GM21737 (cell line): ENCODE measurements around the gene CYP2S1.
"Not testable (repeated sequence)": the region's sequence is repeated elsewhere in the genome, so short reads cannot be mapped to it uniquely, and the experiment has no call there.

Experiments used
- ATAC-seq: cut with Tn5 transposase; IDR thresholded peaks from one replicate; pipeline ENCODE4 v1.9.1; 2021; ENCODE audit warnings: mild to moderate bottlenecking, moderate library complexity; ENCODE audit not compliant: unreplicated experiment

CYP2S1 gene, protein sequence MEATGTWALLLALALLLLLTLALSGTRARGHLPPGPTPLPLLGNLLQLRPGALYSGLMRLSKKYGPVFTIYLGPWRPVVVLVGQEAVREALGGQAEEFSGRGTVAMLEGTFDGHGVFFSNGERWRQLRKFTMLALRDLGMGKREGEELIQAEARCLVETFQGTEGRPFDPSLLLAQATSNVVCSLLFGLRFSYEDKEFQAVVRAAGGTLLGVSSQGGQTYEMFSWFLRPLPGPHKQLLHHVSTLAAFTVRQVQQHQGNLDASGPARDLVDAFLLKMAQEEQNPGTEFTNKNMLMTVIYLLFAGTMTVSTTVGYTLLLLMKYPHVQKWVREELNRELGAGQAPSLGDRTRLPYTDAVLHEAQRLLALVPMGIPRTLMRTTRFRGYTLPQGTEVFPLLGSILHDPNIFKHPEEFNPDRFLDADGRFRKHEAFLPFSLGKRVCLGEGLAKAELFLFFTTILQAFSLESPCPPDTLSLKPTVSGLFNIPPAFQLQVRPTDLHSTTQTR

DNA sequence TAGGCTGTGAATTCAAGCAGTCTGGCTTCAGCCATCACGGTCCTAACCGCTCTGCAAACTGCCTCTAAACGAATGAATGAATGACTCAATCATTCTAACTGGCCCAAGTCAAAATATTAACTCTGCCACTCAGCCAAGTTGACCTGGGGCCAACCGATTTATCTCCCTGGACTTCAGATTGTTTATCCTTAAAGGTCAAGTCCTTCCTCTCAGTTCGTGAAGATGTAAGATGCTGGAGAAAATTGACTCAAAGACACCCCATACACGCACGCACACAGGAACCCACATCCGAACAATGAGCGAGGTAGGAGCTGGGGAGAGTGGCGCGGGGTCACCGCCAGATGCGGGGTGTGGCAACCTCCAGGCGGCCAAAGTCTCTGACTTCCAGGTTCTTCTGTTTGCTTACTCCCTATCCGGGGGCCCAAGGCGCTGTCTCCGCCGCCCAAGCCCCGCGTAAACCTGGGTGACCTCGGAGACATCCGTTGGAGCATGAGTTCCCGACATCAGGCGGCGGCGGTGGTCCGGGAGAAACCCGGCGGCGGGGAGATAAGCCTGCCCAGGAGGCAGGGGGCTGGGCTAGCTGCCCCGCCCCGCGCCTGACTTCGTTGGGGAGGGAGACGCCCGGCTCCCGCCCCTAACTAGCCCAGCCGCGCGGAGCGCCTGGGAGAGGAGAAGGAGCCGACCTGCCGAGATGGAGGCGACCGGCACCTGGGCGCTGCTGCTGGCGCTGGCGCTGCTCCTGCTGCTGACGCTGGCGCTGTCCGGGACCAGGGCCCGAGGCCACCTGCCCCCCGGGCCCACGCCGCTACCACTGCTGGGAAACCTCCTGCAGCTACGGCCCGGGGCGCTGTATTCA is at the start of gene CYP2S1:
TSS of gene CYP2S1 (plus strand) at position 646 of the 856 bp plus-strand sequence. CDS start at position 692, 46 bp downstream.
- no peak for ATAC-seq

DNA sequence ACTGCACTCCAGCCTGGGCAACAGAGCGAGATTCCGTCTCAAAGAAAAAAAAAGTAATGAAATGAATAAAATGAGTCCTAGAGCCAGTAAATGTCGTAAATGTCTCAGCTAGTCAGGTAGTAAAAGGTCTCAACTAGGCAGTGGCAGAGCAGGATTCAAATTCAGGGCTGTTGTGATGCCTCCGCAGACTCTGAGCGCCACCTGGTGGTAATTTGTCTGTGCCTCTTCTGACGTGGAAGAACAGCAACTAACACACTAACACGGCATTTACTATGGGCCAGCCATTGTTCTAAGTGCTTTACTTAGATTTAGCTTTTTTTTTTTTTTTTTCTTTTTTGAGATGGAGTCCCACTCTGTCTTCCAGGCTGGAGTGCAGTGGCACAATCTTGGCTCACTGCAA is 48.6 kb upstream of the CYP2S1 start:
- no peak for ATAC-seq

DNA sequence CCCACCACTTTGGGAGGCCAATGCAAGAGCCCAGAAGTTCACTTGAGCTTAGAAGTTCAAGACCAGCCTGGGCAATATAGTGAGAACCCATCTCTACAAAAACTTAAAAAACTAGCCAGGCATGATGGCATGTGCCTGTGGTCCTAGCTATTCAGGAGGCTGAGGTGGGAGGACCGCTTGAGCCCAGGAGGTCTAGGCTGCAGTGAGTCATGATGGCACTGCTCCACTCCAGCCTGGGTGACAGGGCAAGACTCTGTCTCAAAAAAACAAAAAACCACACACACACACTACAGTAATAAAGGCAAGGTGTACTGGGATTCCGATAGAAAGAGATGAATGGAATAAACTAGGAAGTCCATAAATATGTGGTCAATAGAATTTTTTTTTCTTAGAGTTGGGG is 43.2 kb upstream of the CYP2S1 start:
- ATAC-seq = no peak

DNA sequence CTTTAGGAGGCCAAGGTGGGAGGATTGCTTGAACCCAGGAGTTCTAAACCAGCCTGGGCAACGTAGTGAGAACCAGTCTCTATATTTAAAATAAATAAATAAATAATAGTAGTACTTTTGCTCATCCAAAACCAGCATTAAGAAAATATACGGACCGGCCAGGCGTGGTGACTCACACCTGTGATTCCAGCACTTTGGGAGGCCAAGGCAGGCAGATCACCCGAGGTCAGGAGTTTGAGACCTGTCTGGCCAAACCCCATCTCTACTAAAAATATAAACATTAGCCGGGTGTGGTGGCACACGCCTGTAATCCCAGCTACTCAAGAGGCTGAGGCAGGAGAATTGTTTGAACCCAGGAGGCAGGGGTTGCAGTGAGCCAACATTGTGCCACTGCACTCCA is 42.0 kb upstream of the CYP2S1 start:
- not testable (repeated sequence) for ATAC-seq

DNA sequence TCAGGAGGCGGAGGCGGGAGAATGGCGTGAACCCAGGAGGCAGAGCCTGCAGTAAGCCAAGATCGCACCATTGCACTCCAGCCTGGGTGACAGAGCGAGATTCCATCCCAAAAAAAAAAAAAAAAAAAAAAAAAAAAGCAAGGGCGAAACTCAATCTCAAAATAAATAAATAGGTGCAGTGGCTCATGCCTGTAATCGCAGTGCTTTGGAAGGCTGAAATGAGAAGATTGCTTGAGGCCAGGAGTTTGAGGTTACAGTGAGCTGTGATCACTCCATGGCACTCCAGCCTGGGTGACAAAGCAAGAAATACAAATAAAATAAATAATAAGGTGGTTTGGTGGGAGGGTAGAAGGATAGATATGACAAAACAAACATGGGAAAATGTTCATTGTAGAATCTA is 39.0 kb upstream of the CYP2S1 start:
- ATAC-seq = no peak

DNA sequence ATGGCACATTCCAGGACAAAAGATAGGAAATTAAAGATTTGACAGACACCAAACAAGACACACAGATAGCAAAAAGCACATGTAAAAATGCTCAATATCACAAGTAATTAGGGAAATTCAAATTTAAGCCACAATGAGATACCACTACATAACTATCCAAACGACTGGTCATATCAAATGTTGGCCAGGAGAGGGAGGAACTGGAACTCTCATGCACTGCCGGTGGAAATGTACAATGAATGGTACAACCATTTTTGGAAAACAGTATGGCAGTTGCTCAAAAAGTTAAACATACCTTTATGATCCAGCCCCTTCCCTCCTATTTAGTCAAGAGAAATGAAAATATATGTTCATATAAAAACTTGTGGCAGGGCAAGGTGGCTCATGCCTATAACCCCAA is 36.8 kb upstream of the CYP2S1 start:
- ATAC-seq = no peak

DNA sequence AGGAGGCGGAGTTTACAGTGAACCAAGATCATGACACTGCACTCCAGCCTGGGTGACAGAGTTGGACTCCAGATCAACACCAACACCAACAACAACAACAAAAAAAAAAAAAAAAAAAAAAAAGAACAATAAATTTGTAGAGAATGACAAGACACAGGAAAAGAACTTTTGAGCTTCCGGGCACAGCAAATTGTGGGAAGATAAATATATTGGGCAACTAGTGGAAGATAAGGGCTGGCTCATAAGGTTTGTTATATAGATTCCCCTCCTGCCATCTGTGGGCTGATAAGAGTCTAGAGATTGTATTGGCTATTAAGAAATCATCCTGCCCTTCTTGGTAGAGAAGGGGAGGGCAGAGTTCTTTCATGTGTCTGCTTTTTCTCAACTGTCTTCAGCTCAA is 33.1 kb upstream of the CYP2S1 start:
- no peak for ATAC-seq

DNA sequence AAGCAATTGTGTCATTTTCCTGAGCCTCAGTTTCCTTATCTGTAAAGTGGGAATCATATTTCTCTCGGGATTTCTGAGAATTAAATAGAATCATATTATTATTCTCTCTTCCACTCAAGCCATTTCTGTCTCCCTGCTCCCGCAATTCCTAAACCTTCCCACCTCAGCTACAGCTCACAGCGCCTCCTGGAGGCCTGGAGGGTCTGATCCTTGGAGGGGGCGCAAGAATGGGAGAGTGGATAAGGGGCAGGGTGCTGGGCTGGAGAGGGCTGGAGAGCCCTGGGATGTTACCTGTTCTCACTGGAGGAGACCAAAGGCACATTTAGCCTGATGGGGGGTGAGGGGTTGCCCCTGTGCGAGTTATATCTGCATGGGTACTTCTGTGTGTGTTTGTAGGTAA is 31.1 kb upstream of the CYP2S1 start:
- ATAC-seq = no peak

DNA sequence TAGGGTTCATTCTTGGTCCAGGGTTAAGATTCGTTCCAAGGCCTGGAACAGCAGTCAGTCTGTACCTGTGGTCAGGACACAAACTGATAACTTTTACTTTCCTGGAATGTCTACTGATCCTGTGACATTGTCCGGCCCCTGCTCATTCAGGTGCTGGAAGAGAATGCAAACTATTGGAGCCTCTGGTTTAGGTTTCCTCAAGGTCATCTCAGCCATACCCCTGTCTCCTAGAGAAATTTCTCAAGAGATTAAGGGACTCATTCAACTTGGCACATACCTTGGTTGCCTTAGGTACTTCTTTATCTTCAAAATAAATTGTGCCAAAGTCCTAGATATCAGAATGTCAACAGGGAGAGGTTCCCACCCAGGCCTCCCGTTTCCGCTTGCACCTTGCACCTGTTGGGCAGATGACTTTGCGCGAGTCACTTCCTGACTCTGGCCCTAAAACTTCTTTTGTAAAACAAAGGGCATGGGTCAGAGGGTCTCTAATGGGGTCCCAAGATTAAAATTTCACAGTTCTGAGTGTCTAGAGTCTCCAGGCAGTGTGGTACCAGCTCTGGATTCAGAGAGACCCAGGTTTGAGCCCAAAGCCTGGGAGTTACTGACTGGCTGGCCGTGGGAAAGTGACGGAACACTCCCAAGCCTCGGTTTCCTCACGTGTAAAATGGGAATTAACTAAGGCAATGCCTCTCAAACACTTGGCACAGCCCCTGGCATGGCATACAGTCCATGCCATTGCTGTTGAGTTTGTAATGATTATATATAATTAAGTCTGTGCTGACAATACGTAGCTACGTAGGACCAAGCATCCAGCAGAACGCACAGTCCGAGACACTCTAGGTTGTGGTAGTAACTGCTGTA is 25.8 kb upstream of the CYP2S1 start:
- ATAC-seq = no peak

DNA sequence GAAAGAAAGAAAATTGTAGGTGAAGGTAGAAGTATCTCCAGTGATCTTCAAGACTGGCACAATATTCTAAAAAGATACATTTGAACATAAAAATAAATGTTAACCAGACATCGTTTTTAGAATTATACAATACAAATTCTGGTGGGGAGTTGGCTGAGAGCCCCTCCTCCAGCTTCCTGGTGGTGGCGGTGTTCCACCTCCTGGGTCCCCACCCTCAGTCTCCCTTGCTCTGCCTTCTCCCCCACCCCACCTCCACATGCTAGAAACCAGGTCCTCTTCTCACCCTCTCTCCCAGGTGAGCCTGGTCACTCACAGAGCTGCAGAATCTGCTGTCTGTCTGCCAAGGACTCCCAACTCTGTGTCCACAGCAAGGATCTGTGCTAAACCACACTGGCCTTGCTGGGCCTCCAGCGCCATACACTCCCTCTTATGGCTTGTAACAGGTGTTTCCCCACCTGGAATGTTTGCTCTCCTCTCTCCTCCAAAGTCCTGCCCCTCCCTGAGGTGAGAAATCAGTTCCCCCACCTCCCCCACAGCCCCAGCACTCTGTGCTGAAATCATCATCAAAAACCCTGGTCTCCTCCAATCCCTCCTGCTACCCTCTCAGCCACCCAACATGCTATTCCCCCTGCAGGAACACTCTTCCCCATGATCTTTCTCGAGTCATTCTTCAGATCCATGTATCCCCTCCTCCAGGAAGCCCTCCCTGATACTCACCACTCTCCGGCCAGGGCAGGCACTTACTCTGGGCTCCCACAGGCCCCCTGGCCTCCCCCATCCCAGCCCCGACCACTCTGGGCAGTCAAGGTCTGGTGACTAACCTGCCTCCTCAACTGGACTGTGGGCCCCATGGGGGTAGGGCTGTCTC is 20.5 kb upstream of the CYP2S1 start:
- ATAC-seq = no peak

DNA sequence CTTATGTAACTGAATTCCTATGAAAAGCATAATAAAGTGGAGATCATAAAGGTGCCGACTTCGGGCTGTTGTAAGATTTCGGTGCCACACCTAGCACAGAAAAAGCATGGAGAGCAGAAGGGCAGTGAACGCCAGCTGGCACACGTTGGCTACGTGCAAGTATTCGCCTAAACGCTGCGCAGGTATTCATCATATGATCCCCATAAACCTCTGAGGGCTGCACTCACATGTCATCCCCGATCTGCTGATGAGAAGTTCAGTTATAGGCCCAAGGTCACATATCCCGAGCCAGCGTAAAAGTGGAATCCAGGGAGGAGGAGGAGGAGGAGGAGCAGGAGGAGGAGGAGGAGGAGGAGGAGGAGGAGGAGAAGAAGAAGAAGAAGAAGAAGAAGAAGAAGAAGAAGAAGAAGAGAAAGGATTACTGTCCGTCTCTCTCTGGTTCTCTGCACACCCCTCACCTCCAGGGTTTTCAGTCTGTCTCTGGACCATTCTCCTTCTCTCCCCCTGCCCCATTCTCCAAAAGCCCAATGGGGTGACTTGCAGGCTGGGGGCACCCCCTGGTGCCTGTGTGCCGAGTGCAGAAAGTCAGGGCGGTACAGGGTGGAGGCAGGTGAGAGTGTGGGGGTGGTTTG is 18.6 kb upstream of the CYP2S1 start:
- ATAC-seq = no peak

DNA sequence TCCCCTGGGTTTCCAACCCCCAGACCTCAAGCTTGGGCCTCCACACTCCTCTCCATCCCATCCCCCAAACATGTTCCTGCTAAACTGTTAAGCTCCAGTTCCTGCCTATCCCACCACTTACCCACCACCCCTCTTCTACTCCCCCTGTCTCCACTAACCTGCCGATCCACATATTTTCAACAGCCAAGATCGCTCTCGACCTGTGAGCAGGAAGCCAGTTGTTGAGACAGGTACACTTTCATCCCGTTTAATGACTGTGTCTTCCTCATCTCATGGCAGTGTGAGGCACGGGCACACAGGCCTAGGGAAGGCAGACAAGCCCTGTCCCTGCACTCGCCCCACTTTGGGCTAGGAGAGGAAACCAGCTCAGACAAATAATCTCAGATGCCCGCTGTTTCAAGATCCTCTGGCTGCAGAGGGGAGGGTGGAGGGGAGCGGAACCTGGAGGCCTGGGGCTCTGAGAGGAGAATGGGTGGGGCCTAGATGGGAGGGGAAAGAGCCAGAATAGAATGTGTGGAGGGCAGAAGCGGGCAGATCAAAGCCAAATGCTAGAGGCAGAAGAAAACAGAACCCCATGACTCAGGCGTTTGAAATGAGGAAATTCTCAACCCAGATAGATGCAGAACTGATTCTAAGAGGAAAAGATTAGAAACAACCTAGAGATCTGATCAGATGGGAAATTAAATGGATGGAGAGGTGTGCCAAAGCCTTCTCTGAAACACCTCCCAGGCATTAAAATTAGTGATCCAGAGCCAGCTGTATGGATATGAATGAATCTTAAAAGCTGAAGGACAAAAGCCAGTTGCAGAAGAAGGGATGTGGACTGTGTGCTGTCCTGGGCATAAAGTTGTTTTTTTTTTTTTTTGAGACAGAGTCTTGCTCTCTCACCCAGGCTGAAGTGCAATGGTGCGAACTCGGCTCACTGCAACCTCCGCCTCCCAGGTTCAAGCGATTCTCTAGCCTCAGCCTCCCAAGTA is 16.9 kb upstream of the CYP2S1 start:
- ATAC-seq = no peak

DNA sequence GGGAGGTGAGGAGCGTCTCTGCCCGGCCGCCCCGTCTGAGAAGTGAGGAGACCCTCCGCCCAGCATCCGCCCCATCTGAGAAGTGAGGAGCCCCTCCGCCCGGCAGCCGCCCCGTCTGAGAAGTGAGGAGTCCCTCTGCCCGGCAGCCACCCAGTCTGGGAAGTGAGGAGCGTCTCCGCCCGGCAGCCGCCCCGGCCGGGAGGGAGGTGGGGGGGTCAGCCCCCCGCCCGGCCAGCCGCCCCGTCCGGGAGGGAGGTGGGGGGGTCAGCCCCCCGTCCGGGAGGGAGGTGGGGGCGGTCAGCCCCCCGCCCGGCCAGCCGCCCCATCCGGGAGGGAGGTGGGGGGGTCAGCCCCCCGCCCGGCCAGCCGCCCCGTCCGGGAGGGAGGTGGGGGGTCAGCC is 12.8 kb upstream of the CYP2S1 start:
- ATAC-seq = not testable (repeated sequence)

DNA sequence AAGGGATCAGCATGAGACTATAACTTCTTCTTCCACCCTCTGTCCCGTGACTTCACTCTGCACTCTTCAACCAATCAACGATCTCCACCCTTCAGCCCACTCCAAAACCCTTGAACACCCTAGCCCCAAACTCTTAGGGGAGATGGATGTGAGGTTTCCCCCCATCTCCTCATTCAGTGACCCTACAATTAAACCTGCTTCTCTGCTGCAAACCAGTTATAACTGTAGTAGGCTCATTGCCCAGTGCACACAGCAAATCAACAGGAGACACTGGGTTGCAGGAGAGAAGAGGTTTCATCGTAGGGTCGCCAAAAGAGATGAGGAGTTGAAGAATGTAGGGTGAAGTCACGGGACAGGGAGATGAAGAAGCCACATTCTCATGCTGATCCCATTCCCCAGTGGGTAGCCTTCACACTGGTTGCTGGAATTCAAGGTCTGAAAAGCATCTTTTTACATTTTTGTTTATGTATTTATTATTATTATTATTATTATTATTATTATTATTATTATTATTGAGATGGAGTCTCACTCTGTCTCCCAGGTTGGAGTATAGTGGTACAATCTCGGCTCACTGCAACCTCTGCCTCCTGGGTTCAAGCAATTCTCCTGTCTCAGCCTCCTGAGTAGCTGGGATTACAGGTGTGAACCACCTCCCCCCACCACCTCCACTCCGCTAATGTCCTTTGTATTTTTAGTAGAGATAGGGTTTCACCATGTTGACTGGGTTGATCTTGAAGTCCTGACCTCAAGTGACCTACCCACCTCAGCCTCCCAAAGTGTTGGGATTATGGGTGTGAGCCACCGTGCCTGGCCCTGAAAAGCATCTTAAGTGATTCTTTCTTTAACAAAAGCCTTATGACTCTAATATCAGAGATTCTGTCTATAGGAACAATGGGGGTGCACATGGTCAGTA is 5.8 kb upstream of the CYP2S1 start:
- ATAC-seq = no peak

DNA sequence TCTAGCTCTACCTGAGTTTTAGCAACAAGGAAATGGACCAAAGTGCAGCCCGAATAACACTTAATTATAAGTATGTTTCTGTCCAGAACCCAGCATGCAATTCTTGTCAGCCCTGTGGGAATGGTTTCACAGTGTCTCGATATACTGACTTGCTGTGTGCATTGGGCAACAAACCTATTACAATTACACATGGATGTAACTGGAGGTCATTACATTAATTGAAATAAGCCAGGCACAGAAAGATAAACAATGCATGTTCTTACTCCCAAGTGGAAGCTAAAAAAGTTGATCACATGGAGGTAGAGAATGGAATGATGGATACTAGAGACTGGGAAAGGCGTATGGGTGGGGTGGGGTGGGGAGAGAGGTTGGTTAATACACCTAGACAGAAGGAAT is 5.1 kb upstream of the CYP2S1 start:
- ATAC-seq = no peak

DNA sequence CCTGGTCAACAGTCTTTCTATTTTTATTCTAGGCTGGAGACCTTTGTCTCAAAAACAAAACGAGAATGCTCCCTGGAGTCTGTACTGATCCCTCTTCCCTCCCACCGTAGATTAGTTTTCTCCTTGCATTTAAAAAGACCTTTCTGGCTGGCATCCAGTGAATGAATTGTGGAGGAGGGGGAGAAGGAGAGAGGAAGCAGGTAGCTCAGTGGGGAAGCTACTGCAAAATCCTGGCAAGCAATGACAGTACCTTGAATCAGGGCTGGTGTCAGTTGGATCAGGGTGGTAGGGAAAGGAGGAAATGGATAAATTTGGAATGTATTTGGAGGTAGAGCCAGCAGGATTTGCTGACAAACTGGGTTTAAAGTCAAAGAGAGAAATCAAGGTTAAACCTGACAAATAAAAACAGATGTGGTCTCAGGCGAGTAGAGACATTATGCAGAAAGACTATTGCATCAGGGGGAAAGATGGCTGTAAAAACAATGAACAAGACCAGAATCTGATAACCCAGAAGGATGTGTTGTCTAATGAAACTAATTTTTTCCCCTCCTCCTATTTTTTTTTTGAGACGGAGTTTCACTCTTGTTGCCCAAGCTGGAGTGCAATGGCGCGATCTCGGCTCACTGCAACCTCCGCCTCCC is 3.5 kb upstream of the CYP2S1 start:
- no peak for ATAC-seq
